ENCODE measurements around the gene SETSIP. TPM values are rescaled to one million over a fixed set of nuclear protein-coding genes. Genes with fewer than 3 reads are reported as not detected.
"Not testable (repeated sequence)": the region's sequence is repeated elsewhere in the genome, so short reads cannot be mapped to it uniquely, and the experiment has no call there.

Gene SETSIP
- total RNA-seq, 1 donor from 2014 or later = not detected

GRCh38 chr1:92084651-92085050 is 9.4 kb upstream of the SETSIP start:
- H3K4me3 Mint-ChIP-seq = no peak overlapping the region
- H3K36me3 Mint-ChIP-seq (ENCODE audit: low read depth) = peaks cover 4% of the 10 kb centered on the region
- intact Hi-C loops (cut with micrococcal nuclease) = loop anchor here (5.0 kb wide), 2 partner anchors 538 to 1062 kb away; partner anchors contain the start of gene ZNF644
- peaks cover 21% of the 10 kb centered on the region for H3K9me3 Mint-ChIP-seq
- no peaks in the 10 kb centered on the region for H3K27me3 Mint-ChIP-seq (ENCODE audit: insufficient read depth)
- peaks cover 12% of the 10 kb centered on the region for H3K4me1 Mint-ChIP-seq (ENCODE audit: low read depth)
- H3K27ac Mint-ChIP-seq = no peak overlapping the region
- DNase-seq (ENCODE audit: low spot score) = no peak

- H3K27ac Mint-ChIP-seq = peak overlapping the region; percentile 85
Observed at GRCh38 chr1:92081031-92081430, 5.8 kb upstream of the SETSIP start.

GRCh38 chr1:92080128-92080985 is 5.1 kb upstream of the SETSIP start, which contains the start of gene BTBD8:
Gene BTBD8 (plus strand): TSS chr1:92080345. CDS start chr1:92080572, 227 bp downstream.
- peaks cover 13% of the 10 kb centered on the region for H3K9me3 Mint-ChIP-seq
- peak; percentile 79 for DNase-seq (ENCODE audit: low spot score)
- peak within 1 kb of the TSS; percentile 86 for H3K4me3 Mint-ChIP-seq
- H3K4me1 Mint-ChIP-seq (ENCODE audit: low read depth) = peaks cover 13% of the 10 kb centered on the region
- peak within 1 kb of the TSS; percentile 85 for H3K27ac Mint-ChIP-seq
- peaks cover 1% of the 10 kb centered on the region for H3K36me3 Mint-ChIP-seq (ENCODE audit: low read depth)
- intact Hi-C loops (cut with micrococcal nuclease) = loop anchor here (1.0 to 5.0 kb wide), 4 partner anchors 218 to 1058 kb away; partner anchors contain the start of genes GLMN and ZNF644
- H3K27me3 Mint-ChIP-seq (ENCODE audit: insufficient read depth) = no peaks in the 10 kb centered on the region

More at GRCh38 chr1:92081031-92081430, 5.8 kb upstream of the SETSIP start:
- intact Hi-C loops (cut with micrococcal nuclease) = loop anchor here (5.0 kb wide), 2 partner anchors 541 to 1059 kb away; partner anchors contain the start of gene ZNF644
- Mint-ChIP-seq H3K36me3 (ENCODE audit: low read depth) (peaks cover 4% of the 10 kb centered on the region), H3K4me1 (ENCODE audit: low read depth) (peaks cover 13% of the 10 kb centered on the region), H3K9me3 (peaks cover 18% of the 10 kb centered on the region), H3K27me3 (ENCODE audit: insufficient read depth) (no peaks in the 10 kb centered on the region), H3K4me3 (peak overlapping the region; percentile 86)
- no peak for DNase-seq (ENCODE audit: low spot score)

- peaks cover 2% of the 10 kb centered on the region for H3K27me3 Mint-ChIP-seq (ENCODE audit: insufficient read depth)
- H3K27ac Mint-ChIP-seq = no peak overlapping the region
Observed at GRCh38 chr1:92079441-92079840, 4.2 kb upstream of the SETSIP start.

GRCh38 chr1:92078077-92078476 is 2.9 kb upstream of the SETSIP start:
- H3K27me3 Mint-ChIP-seq (ENCODE audit: insufficient read depth); DNase-seq (ENCODE audit: low spot score); H3K9me3 Mint-ChIP-seq; H3K27ac Mint-ChIP-seq; H3K36me3 Mint-ChIP-seq (ENCODE audit: low read depth); H3K4me3 Mint-ChIP-seq; intact Hi-C loops (cut with micrococcal nuclease): not testable (repeated sequence)
- peaks cover 13% of the 10 kb centered on the region for H3K4me1 Mint-ChIP-seq (ENCODE audit: low read depth)

More at GRCh38 chr1:92079441-92079840, 4.2 kb upstream of the SETSIP start:
- peak overlapping the region; percentile 86 for H3K4me3 Mint-ChIP-seq
- DNase-seq (ENCODE audit: low spot score) = no peak
- H3K9me3 Mint-ChIP-seq = peaks cover 6% of the 10 kb centered on the region
- intact Hi-C loops (cut with micrococcal nuclease) = no loop called here
- peaks cover 13% of the 10 kb centered on the region for H3K4me1 Mint-ChIP-seq (ENCODE audit: low read depth)
- H3K36me3 Mint-ChIP-seq (ENCODE audit: low read depth) = peaks cover 1% of the 10 kb centered on the region

- Mint-ChIP-seq H3K4me3 (no peak overlapping the region), H3K27ac (no peak overlapping the region), H3K4me1 (ENCODE audit: low read depth) (peaks cover 7% of the 10 kb centered on the region), H3K9me3 (no peaks in the 10 kb centered on the region), H3K27me3 (ENCODE audit: insufficient read depth) (peaks cover 11% of the 10 kb centered on the region), H3K36me3 (ENCODE audit: low read depth) (peaks cover 1% of the 10 kb centered on the region)
- no peak for DNase-seq (ENCODE audit: low spot score)
- intact Hi-C loops (cut with micrococcal nuclease) = no loop called here
Observed at GRCh38 chr1:92076363-92076762, 1.2 kb upstream of the SETSIP start.

- intact Hi-C loops (cut with micrococcal nuclease); H3K9me3 Mint-ChIP-seq; DNase-seq (ENCODE audit: low spot score); H3K4me1 Mint-ChIP-seq (ENCODE audit: low read depth); H3K36me3 Mint-ChIP-seq (ENCODE audit: low read depth); H3K4me3 Mint-ChIP-seq; H3K27ac Mint-ChIP-seq: not testable (repeated sequence)
- H3K27me3 Mint-ChIP-seq (ENCODE audit: insufficient read depth) = peaks cover 11% of the 10 kb centered on the region
Observed at GRCh38 chr1:92074446-92074845, 765 bp downstream of the SETSIP start.

- intact Hi-C loops (cut with micrococcal nuclease) = no loop called here
- H3K27me3 Mint-ChIP-seq (ENCODE audit: insufficient read depth) = peaks cover 11% of the 10 kb centered on the region
- no peak overlapping the region for H3K4me3 Mint-ChIP-seq
- no peaks in the 10 kb centered on the region for H3K36me3 Mint-ChIP-seq (ENCODE audit: low read depth)
- no peak for DNase-seq (ENCODE audit: low spot score)
- H3K9me3 Mint-ChIP-seq = no peaks in the 10 kb centered on the region
- H3K27ac Mint-ChIP-seq = no peak overlapping the region
- no peaks in the 10 kb centered on the region for H3K4me1 Mint-ChIP-seq (ENCODE audit: low read depth)
Observed at GRCh38 chr1:92070892-92071291, 4.3 kb downstream of the SETSIP start.

- no peaks in the 10 kb centered on the region for H3K27me3 Mint-ChIP-seq (ENCODE audit: insufficient read depth)
- no peaks in the 10 kb centered on the region for H3K9me3 Mint-ChIP-seq
- H3K36me3 Mint-ChIP-seq (ENCODE audit: low read depth) = no peaks in the 10 kb centered on the region
- H3K4me1 Mint-ChIP-seq (ENCODE audit: low read depth) = no peaks in the 10 kb centered on the region
- H3K4me3 Mint-ChIP-seq = no peak overlapping the region
- intact Hi-C loops (cut with micrococcal nuclease) = no loop called here
- no peak overlapping the region for H3K27ac Mint-ChIP-seq
- DNase-seq (ENCODE audit: low spot score) = no peak
Observed at GRCh38 chr1:92066321-92066720, 8.9 kb downstream of the SETSIP start.

GRCh38 chr1:92065042-92065441 is 10.2 kb downstream of the SETSIP start:
- no peaks in the 10 kb centered on the region for H3K9me3 Mint-ChIP-seq
- H3K4me1 Mint-ChIP-seq (ENCODE audit: low read depth) = no peaks in the 10 kb centered on the region
- no peak for DNase-seq (ENCODE audit: low spot score)
- no peak overlapping the region for H3K27ac Mint-ChIP-seq
- H3K4me3 Mint-ChIP-seq = no peak overlapping the region
- no peaks in the 10 kb centered on the region for H3K27me3 Mint-ChIP-seq (ENCODE audit: insufficient read depth)
- no peaks in the 10 kb centered on the region for H3K36me3 Mint-ChIP-seq (ENCODE audit: low read depth)
- intact Hi-C loops (cut with micrococcal nuclease) = no loop called here

GRCh38 chr1:92051948-92052347 is 23.3 kb downstream of the SETSIP start:
- H3K27me3 Mint-ChIP-seq (ENCODE audit: insufficient read depth) = peaks cover 4% of the 10 kb centered on the region
- no peaks in the 10 kb centered on the region for H3K9me3 Mint-ChIP-seq
- no peaks in the 10 kb centered on the region for H3K4me1 Mint-ChIP-seq (ENCODE audit: low read depth)
- intact Hi-C loops (cut with micrococcal nuclease) = no loop called here
- no peaks in the 10 kb centered on the region for H3K36me3 Mint-ChIP-seq (ENCODE audit: low read depth)
- no peak overlapping the region for H3K27ac Mint-ChIP-seq
- H3K4me3 Mint-ChIP-seq = no peak overlapping the region
- no peak for DNase-seq (ENCODE audit: low spot score)

- H3K27me3 Mint-ChIP-seq (ENCODE audit: insufficient read depth) = peaks cover 2% of the 10 kb centered on the region
- H3K4me3 Mint-ChIP-seq = no peak overlapping the region
- no peaks in the 10 kb centered on the region for H3K36me3 Mint-ChIP-seq (ENCODE audit: low read depth)
- no peaks in the 10 kb centered on the region for H3K9me3 Mint-ChIP-seq
- no peak for DNase-seq (ENCODE audit: low spot score)
- H3K4me1 Mint-ChIP-seq (ENCODE audit: low read depth) = no peaks in the 10 kb centered on the region
- intact Hi-C loops (cut with micrococcal nuclease) = no loop called here
- H3K27ac Mint-ChIP-seq = no peak overlapping the region
Observed at GRCh38 chr1:92045766-92046495, 29.3 kb downstream of the SETSIP start.

- intact Hi-C loops (cut with micrococcal nuclease) = no loop called here
- no peak for DNase-seq (ENCODE audit: low spot score)
- H3K4me3 Mint-ChIP-seq = no peak overlapping the region
- H3K27me3 Mint-ChIP-seq (ENCODE audit: insufficient read depth) = no peaks in the 10 kb centered on the region
- no peaks in the 10 kb centered on the region for H3K9me3 Mint-ChIP-seq
- no peaks in the 10 kb centered on the region for H3K36me3 Mint-ChIP-seq (ENCODE audit: low read depth)
- H3K27ac Mint-ChIP-seq = no peak overlapping the region
- no peaks in the 10 kb centered on the region for H3K4me1 Mint-ChIP-seq (ENCODE audit: low read depth)
Observed at GRCh38 chr1:92043621-92044020, 31.6 kb downstream of the SETSIP start.
